ENCODE measurements around the gene SMAD3. TPM values are rescaled to one million over a fixed set of nuclear protein-coding genes. Genes with fewer than 3 reads are reported as not detected.
A peak's percentile ranks its signal among the peaks of the same experiment; 100 is the strongest.
"Not testable (repeated sequence)": the region's sequence is repeated elsewhere in the genome, so short reads cannot be mapped to it uniquely, and the experiment has no call there.

The SMAD3 gene
- total RNA-seq, 1 experiment from 2014 or later, result 35.4 TPM

GRCh38 chr15:67142092-67142766 lies 76.8 kb downstream of the SMAD3 start:
- no peak for DNase-seq (ENCODE audit: low read depth)

GRCh38 chr15:67142767-67143100 lies 77.3 kb downstream of the SMAD3 start:
- peak; percentile 80 for DNase-seq (ENCODE audit: low read depth)

- DNase-seq (ENCODE audit: low read depth), result no peak
Observed at GRCh38 chr15:67143646-67144045, 78.2 kb downstream of the SMAD3 start.

- peak; percentile 98 for DNase-seq (ENCODE audit: low read depth)
Observed at GRCh38 chr15:67144609-67145311, 79.4 kb downstream of the SMAD3 start.

- no peak for DNase-seq (ENCODE audit: low read depth)
Observed at GRCh38 chr15:67145312-67145610, 79.9 kb downstream of the SMAD3 start.

- no peak for DNase-seq (ENCODE audit: low read depth)
Observed at GRCh38 chr15:67145710-67146109, 80.3 kb downstream of the SMAD3 start.

GRCh38 chr15:67146234-67146633 lies 80.8 kb downstream of the SMAD3 start:
- DNase-seq (ENCODE audit: low read depth), result peak; percentile 95

GRCh38 chr15:67146875-67147381 lies 81.5 kb downstream of the SMAD3 start:
- DNase-seq (ENCODE audit: low read depth), result peak; percentile 94

GRCh38 chr15:67147396-67147949 lies 82.1 kb downstream of the SMAD3 start:
- DNase-seq (ENCODE audit: low read depth), result no peak

GRCh38 chr15:67148196-67148701 lies 82.8 kb downstream of the SMAD3 start:
- DNase-seq (ENCODE audit: low read depth), result peak; percentile 99

- no peak for DNase-seq (ENCODE audit: low read depth)
Observed at GRCh38 chr15:67149068-67149772, 83.8 kb downstream of the SMAD3 start.

GRCh38 chr15:67149773-67150022 lies 84.3 kb downstream of the SMAD3 start:
- DNase-seq (ENCODE audit: low read depth), result no peak

GRCh38 chr15:67150023-67150860 lies 84.8 kb downstream of the SMAD3 start:
- peak; percentile 99 for DNase-seq (ENCODE audit: low read depth)

- DNase-seq (ENCODE audit: low read depth), result no peak
Observed at GRCh38 chr15:67152429-67152828, 87.0 kb downstream of the SMAD3 start.

- DNase-seq (ENCODE audit: low read depth), result not testable (repeated sequence)
Observed at GRCh38 chr15:67153044-67153443, 87.6 kb downstream of the SMAD3 start.

GRCh38 chr15:67154249-67154648 lies 88.8 kb downstream of the SMAD3 start:
- DNase-seq (ENCODE audit: low read depth), result no peak

GRCh38 chr15:67156426-67156825 lies 91.0 kb downstream of the SMAD3 start:
- no peak for DNase-seq (ENCODE audit: low read depth)

GRCh38 chr15:67156834-67157233 lies 91.4 kb downstream of the SMAD3 start:
- DNase-seq (ENCODE audit: low read depth), result no peak

GRCh38 chr15:67157521-67158252 lies 92.3 kb downstream of the SMAD3 start:
- no peak for DNase-seq (ENCODE audit: low read depth)

- DNase-seq (ENCODE audit: low read depth), result no peak
Observed at GRCh38 chr15:67158367-67158766, 93.0 kb downstream of the SMAD3 start.

- no peak for DNase-seq (ENCODE audit: low read depth)
Observed at GRCh38 chr15:67161412-67161811, 96.0 kb downstream of the SMAD3 start.

All from LHCN-M2 (cell line).